ENCODE data around the gene ACSM4.

- no peak for TF ChIP-seq EZH2 (IDR thresholded peaks at IDR 0.05; ENCODE audit: insufficient read depth, low read length)
- no peak for TF ChIP-seq CTCF (IDR thresholded peaks at IDR 0.05; ENCODE audit: insufficient read depth, low read depth, low read length)
Measured at GRCh38 chr12:7264538-7264937, 39.3 kb upstream of the ACSM4 start.

Measured in astrocyte (in vitro differentiated cells and primary cell).